Activated CD4-positive, alpha-beta T cell treated with anti-CD3 and anti-CD28 coated beads, Interleukin-2, amount 10 ng/mL, durations not matched to agents 7 days and 5 days (primary cell): ENCODE results near the gene VPS33B. TPM values are rescaled to one million over a fixed set of nuclear protein-coding genes. Genes with fewer than 3 reads are reported as not detected.
"Not testable (repeated sequence)": the region's sequence is repeated elsewhere in the genome, so short reads cannot be mapped to it uniquely, and the experiment has no call there.

Experiments used
- CTCF ChIA-PET: fragments of 350-600 bp; sonication (Branson Sonifier 250); formaldehyde crosslinking; loops from one replicate; lab custom pipeline; 2021; ENCODE audit warnings: antibody characterized with exemption; lab: Charles Lee
- POLR2A ChIA-PET: fragments of 350-600 bp; sonication (Branson Sonifier 250); formaldehyde crosslinking; loops from one replicate; lab custom pipeline; 2021; ENCODE audit warnings: antibody characterized with exemption; lab: Charles Lee
- DNase-seq: peaks from one replicate; pipeline ENCODE4 v3.0.0-alpha.2; 2020
- H3K27ac Mint-ChIP-seq: one replicate; pipeline ENCODE4 v1.8.0; 2021; ENCODE audit warnings: mild to moderate bottlenecking, moderate library complexity, mixed read lengths
- H3K27me3 Mint-ChIP-seq: one replicate; pipeline ENCODE4 v1.8.0; 2021; ENCODE audit warnings: mixed read lengths
- H3K36me3 Mint-ChIP-seq: one replicate; pipeline ENCODE4 v1.8.0; 2021; ENCODE audit warnings: low read depth, mixed read lengths
- H3K4me1 Mint-ChIP-seq: one replicate; pipeline ENCODE4 v1.8.0; 2021; ENCODE audit warnings: mixed read lengths
- H3K4me3 Mint-ChIP-seq: one replicate; pipeline ENCODE4 v1.8.0; 2021; ENCODE audit warnings: mild to moderate bottlenecking, moderate library complexity, mixed read lengths
- H3K9me3 Mint-ChIP-seq: one replicate; pipeline ENCODE4 v1.8.0; 2021; ENCODE audit warnings: mixed read lengths
- total RNA-seq, 2 experiments: library from RNA; stranded (reverse); gene quantifications; one replicate each; pipeline ENCODE4 v1.2.3, GENCODE V29; 2021

The VPS33B gene
- total RNA-seq, 2 experiments from 2014 or later = 17.9 to 19.7 TPM

DNA sequence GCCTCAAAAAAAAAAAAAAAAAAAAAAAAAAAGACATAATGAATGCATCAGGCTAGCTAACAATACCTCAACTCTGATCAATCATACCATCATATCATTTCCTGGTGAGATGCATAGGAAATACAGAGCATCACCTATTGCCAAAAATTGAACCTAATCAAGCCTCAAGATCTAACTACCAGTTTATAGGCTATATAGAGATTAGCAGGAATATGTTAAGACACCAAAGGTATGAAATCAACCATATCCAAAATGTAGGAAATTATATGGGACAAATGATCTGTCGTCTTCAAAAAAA lies 387 bp upstream of the VPS33B start:
- no peaks in the 10 kb centered on the region for H3K9me3 Mint-ChIP-seq
- no peaks in the 10 kb centered on the region for H3K27me3 Mint-ChIP-seq
- peak overlapping the region; percentile 86 for H3K4me3 Mint-ChIP-seq
- peaks cover 36% of the 10 kb centered on the region for H3K4me1 Mint-ChIP-seq
- ChIA-PET CTCF (interaction anchor here (0.6 to 2.1 kb wide), 5 partner anchors 10 to 125 kb away, joined by 3 to 9 read pairs (median 3); no protein-coding TSS in a partner anchor), POLR2A (no interaction called here)
- H3K27ac Mint-ChIP-seq = peak overlapping the region; percentile 90
- no peak for DNase-seq
- peaks cover 13% of the 10 kb centered on the region for H3K36me3 Mint-ChIP-seq

DNA sequence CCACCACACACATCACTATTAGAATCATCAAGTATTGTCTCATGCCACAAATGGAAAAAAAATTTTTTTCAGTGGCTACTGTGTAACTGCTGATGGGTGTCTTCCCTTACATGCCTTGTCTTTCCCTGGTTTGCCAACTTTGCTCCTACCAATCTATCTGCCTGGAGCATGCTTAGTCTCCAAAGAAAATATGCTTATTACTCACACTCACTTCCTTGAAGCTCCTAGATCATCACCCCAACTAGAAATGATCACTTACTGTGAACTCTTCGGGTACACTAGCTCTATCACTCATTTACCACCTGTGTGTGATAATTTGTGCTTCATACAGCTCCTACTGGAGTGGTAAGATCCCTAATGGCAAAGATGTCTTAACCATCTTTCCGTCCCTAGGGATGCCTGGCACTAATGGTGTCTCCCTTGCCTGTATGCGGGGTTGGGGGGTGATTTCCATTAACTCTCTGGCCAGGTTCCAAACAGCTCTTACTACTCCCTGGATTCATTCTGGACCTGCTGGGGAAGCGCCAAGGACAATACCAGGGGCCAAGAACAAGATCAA lies 799 bp downstream of the VPS33B start:
- POLR2A ChIA-PET = interaction anchor here (0.6 to 0.7 kb wide), 2 partner anchors 12 to 530 kb away, joined by 3 read pairs; no protein-coding TSS in a partner anchor

DNA sequence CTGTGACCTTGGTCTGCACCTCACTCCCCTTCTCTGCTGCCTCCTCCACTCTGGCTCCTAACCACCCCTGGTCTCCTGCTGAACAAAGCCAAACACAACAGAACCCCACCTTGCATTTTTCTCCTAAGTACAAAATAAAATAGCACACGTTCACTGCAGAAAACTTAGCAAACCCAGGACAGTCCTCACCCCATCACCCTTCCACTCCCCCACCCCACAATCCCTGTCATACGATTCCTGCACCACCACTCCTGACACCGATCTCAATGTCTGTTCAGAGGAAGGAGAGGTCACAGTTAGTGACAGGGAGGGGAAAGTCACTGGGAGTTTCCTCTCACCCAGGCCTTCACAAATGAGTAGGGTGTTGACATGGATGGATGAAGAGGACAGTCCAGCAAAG lies 4.2 kb downstream of the VPS33B start:
- H3K27me3 Mint-ChIP-seq = no peaks in the 10 kb centered on the region
- CTCF ChIA-PET = no interaction called here
- H3K36me3 Mint-ChIP-seq = peaks cover 29% of the 10 kb centered on the region
- H3K4me1 Mint-ChIP-seq = peaks cover 45% of the 10 kb centered on the region
- H3K4me3 Mint-ChIP-seq = no peak overlapping the region
- H3K9me3 Mint-ChIP-seq = no peaks in the 10 kb centered on the region
- POLR2A ChIA-PET = no interaction called here
- H3K27ac Mint-ChIP-seq = peak overlapping the region; percentile 59
- DNase-seq = no peak

More for the DNA sequence above, 799 bp downstream of the VPS33B start:
- CTCF ChIA-PET = interaction anchor here (0.9 to 2.1 kb wide), 6 partner anchors 11 to 89 kb away, joined by 3 to 9 read pairs (median 4); partner anchors contain the start of gene HDDC3
- Mint-ChIP-seq H3K4me1 (peaks cover 43% of the 10 kb centered on the region), H3K4me3 (peak overlapping the region; percentile 86), H3K36me3 (peaks cover 16% of the 10 kb centered on the region), H3K27me3 (no peaks in the 10 kb centered on the region), H3K27ac (peak overlapping the region; percentile 90), H3K9me3 (no peaks in the 10 kb centered on the region)
- DNase-seq = no peak

DNA sequence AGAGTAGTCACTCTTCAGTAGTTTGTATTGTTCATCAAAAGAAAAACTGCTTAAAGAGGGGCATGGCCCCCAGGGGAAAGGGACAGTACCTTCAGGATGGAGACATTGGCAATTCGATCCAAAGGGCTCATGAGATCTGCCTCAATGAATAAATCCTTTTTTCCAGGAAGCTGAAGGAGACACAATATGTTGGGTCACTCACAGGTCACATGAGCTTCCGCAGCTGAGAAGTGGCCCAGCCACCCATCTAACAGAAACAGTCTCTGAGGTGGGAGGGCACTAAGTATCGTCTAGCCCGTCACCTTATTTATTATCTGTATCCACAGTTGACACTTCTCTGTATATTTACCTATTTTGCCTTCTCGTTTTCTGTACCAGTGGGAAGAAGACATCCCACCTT lies 4.7 kb downstream of the VPS33B start:
- ChIA-PET POLR2A (no interaction called here), CTCF (interaction anchor here (1.6 kb wide), 1 partner anchor 85 kb away, joined by 4 read pairs; the partner anchor contains the start of gene HDDC3)
- Mint-ChIP-seq H3K4me3 (no peak overlapping the region), H3K9me3 (no peaks in the 10 kb centered on the region), H3K27ac (no peak overlapping the region), H3K4me1 (peaks cover 40% of the 10 kb centered on the region), H3K27me3 (no peaks in the 10 kb centered on the region), H3K36me3 (peaks cover 29% of the 10 kb centered on the region)
- DNase-seq = no peak

DNA sequence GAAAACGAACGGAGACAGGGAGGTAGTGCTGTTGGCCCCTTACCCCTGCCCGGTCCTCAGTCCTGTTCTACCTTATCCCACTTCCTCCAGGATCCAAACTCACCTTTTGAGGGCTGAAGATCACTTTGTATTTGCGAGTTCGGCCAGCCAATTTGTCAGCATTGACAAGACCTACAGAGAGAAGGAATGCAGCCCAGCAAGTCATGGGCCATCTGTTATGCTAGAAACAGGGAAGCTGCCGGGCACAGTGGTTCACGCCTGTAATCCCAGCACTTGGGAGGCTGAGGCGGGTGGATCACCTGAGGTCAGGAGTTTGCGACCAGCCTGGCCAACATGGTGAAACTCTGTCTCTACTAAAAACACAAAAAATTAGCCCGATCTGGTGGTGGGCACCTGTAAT lies 8.7 kb downstream of the VPS33B start:
- POLR2A ChIA-PET, DNase-seq, CTCF ChIA-PET, H3K4me3 Mint-ChIP-seq, H3K9me3 Mint-ChIP-seq, H3K27me3 Mint-ChIP-seq: not testable (repeated sequence)
- peaks cover 18% of the 10 kb centered on the region for H3K4me1 Mint-ChIP-seq
- peaks cover 35% of the 10 kb centered on the region for H3K36me3 Mint-ChIP-seq
- peak overlapping the region; percentile 27 for H3K27ac Mint-ChIP-seq

DNA sequence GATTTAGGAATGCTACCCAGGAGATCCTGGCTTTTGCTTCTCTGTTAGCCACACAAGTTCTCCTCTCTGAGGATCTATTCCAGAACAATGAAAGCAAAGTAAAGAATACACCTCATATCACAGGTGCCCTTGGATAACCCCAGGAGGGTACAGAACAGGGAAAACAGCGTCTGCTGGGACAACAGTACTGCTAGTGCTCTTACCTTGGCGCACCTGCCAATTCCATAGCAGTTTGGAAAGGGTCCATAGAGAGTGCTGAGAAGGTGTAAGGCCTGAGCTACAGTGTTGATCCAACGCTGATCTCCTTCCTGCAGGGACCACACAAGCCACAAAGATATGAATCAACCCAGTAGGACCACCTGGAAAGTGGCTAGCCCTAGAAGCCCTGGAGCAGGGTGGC lies 15.1 kb downstream of the VPS33B start:
- CTCF ChIA-PET = interaction anchor here (0.8 to 1.1 kb wide), 2 partner anchors 10 to 51 kb away, joined by 3 to 7 read pairs; no protein-coding TSS in a partner anchor
- no peaks in the 10 kb centered on the region for H3K4me1 Mint-ChIP-seq

DNA sequence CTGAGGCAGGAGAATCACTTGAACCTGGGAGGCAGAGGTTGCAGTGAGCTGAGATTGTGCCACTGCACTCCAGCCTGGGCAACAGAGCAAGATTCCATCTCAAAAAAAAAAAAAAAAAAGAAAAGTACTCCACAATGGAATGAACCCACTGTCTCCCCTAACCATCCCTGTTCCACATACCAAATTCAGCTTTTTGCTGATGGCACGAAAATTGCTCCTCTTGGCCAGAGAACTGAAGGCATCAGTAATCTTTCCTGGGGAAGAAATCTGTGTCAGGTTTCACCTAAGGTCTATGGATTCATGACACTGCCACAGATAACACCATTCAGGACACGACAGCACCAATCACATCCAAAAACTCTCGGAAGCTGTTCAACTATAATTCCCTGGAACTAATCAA lies 21.2 kb downstream of the VPS33B start:
- H3K9me3 Mint-ChIP-seq = no peaks in the 10 kb centered on the region
- no peak overlapping the region for H3K27ac Mint-ChIP-seq
- DNase-seq = no peak
- H3K36me3 Mint-ChIP-seq = peaks cover 57% of the 10 kb centered on the region
- no peaks in the 10 kb centered on the region for H3K27me3 Mint-ChIP-seq
- ChIA-PET POLR2A (no interaction called here), CTCF (no interaction called here)
- H3K4me3 Mint-ChIP-seq = no peak overlapping the region
- peaks cover 8% of the 10 kb centered on the region for H3K4me1 Mint-ChIP-seq

More for the DNA sequence above, 15.1 kb downstream of the VPS33B start:
- Mint-ChIP-seq H3K36me3 (peaks cover 37% of the 10 kb centered on the region), H3K27ac (no peak overlapping the region), H3K9me3 (no peaks in the 10 kb centered on the region), H3K27me3 (no peaks in the 10 kb centered on the region), H3K4me3 (no peak overlapping the region)
- POLR2A ChIA-PET = no interaction called here
- DNase-seq = no peak

DNA sequence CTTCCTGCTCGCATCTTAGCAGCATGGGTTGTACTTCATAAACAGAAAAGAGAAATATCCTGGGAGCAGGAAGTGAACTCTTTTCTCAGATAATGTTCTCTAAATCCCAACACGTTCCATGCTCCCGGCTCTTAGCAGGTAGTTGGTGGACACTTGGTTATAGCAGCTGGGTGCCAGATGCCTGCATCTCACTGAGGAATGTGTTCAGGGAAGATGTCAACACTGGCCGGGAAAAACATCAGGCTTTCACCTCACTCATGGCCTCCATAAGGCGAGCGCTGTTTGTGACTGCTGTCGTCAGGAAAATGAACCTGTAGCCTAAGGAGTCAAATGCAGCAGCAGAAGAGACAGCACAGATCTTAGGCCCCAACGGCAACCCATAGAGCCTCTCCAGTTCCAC lies 23.7 kb downstream of the VPS33B start:
- DNase-seq = no peak
- POLR2A ChIA-PET = no interaction called here
- no peaks in the 10 kb centered on the region for H3K9me3 Mint-ChIP-seq
- peaks cover 52% of the 10 kb centered on the region for H3K36me3 Mint-ChIP-seq
- H3K27me3 Mint-ChIP-seq = no peaks in the 10 kb centered on the region
- H3K4me1 Mint-ChIP-seq = peaks cover 21% of the 10 kb centered on the region
- CTCF ChIA-PET = no interaction called here
- H3K4me3 Mint-ChIP-seq = no peak overlapping the region
- H3K27ac Mint-ChIP-seq = no peak overlapping the region

DNA sequence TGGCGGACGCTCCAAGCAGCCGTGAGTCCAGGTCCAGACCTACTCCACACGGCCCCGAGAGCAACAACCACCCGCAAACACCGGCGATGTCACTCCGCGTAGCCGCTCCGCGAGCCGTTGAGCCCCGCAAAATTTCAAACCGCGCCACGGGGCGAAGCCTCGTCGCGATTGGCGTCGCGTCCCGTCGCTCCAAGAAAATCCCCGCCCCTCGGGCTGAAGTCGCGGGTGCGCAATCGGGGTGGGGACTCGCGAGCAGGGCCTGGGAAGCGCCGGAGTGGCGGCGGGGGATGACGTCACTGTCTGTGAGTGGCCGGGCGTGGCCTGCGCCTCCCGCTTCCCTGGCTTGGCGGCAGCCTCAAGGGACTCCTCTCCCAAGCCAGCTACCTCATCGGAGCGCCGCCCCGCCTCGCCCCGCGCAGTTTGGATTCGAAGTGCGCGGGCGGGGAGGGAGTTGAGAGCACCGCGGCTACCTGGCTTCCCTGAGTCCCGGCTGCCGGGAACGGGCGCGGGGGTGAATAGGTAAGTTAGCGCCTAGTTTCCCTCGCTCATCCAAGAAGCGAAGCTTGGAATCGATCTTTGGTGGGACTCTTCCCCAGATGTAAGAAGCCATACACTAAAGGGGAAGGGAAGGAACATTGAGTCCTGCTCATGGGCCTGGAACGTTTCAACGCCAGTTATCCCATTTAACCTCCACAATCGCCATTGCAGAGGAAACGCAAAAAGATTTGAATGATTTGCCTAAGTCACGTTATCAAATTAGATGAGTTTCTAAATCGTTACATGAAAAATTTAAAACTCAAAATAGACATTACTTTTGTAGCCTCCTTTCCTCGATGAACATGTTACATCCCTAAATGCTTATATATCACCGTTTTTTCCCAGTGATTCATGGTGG lies 27.7 kb downstream of the VPS33B start, which contains the start of gene PRC1:
TSS of gene PRC1 (minus strand) at position 119 of the 895 bp plus-strand sequence. CDS start at position 1, 118 bp downstream.
- ChIA-PET POLR2A (interaction anchor here (0.7 kb wide), 1 partner anchor 12 kb away, joined by 4 read pairs; no protein-coding TSS in a partner anchor), CTCF (interaction anchor here (0.8 to 1.2 kb wide), 2 partner anchors 11 to 59 kb away, joined by 3 to 5 read pairs; partner anchors contain the start of gene UNC45A)
- peak; percentile 98 for DNase-seq
- Mint-ChIP-seq H3K4me3 (peak within 1 kb of the TSS; percentile 100), H3K36me3 (peaks cover 42% of the 10 kb centered on the region), H3K27ac (peak within 1 kb of the TSS; percentile 100), H3K27me3 (no peaks in the 10 kb centered on the region), H3K9me3 (no peaks in the 10 kb centered on the region), H3K4me1 (peaks cover 44% of the 10 kb centered on the region)

DNA sequence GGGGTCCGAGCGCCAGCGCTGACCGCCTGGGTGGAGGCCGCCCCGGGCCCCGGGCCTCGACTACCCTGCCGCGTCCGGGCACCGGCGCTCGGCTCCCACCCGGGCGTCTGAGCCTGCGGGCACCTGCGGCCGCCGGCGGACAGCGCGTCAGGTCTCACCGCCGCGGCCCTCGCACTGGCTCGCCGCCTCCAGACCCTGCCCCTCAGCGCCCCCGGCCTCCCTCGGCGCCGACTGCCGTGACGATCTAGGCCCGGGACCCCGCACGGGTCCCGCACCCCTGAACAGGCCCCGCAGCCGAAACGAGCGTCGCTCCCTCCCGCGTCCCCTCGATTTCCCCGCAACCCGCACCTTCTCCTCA lies 28.4 kb downstream of the VPS33B start:
- peaks cover 49% of the 10 kb centered on the region for H3K4me1 Mint-ChIP-seq
- peak overlapping the region; percentile 100 for H3K4me3 Mint-ChIP-seq
- ChIA-PET POLR2A (interaction anchor here (0.7 kb wide), 1 partner anchor 12 kb away, joined by 4 read pairs; no protein-coding TSS in a partner anchor), CTCF (interaction anchor here (1.2 kb wide), 1 partner anchor 12 kb away, joined by 3 read pairs; no protein-coding TSS in a partner anchor)
- H3K9me3 Mint-ChIP-seq = no peaks in the 10 kb centered on the region
- peaks cover 37% of the 10 kb centered on the region for H3K36me3 Mint-ChIP-seq
- no peak for DNase-seq
- H3K27ac Mint-ChIP-seq = peak overlapping the region; percentile 100
- no peaks in the 10 kb centered on the region for H3K27me3 Mint-ChIP-seq

DNA sequence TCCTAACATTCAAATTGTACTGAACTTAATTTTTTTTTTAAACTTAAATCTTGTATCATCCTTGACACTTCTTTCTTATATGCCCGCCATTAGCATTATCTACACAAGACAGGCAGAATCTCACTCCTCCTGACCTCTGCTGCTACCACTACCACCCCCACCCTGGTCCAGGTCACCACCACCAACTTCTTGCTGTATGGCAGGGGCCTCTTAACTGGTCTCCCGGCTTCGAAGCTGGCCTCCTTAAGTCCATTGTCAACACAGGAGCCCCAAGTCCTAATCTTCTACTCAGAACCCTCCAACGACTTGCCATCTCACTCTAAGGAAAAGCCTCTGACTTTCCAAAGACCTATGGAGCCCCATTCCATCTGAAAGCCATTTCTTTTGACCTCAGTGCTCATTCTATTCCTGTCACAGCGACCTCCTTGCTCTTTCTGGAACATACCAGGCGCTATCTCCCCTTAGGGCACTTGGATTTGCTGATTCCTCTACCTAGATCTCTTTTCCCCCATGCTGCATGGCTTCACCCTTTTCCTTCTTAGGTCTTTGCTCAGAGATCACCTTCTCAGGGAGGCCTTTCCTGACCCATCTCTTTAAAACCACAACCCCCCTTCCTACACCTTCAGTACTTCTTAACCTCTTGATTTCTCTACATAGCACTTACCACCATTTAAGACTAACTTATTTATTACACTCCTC lies 30.7 kb downstream of the VPS33B start:
- ChIA-PET CTCF (no interaction called here), POLR2A (no interaction called here)
- DNase-seq = no peak
- Mint-ChIP-seq H3K4me3 (peak overlapping the region; percentile 2), H3K9me3 (no peaks in the 10 kb centered on the region), H3K36me3 (peaks cover 25% of the 10 kb centered on the region), H3K27me3 (no peaks in the 10 kb centered on the region), H3K4me1 (peaks cover 62% of the 10 kb centered on the region), H3K27ac (peak overlapping the region; percentile 0)

DNA sequence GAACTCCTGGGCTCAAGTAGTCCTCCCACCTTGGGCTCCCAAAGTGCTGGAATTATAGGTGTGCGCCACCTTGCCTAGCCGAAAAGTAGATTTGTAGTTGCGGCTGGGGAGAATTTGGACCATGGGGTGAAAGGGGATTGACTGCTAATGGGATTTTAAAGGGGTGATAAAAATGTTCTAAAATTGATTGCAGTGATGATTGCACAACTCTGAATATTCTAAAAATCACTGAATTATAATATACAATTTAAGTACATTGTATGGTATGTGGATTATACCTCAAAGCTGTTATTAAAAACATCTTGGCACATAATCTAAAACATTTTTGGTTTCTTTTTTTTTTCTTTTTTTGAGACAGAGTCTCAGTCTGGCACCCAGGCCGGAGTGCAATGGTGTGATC lies 31.9 kb downstream of the VPS33B start:
- ChIA-PET POLR2A (no interaction called here), CTCF (interaction anchor here (1.0 to 1.7 kb wide), 3 partner anchors 53 to 59 kb away, joined by 3 to 4 read pairs (median 3); partner anchors contain the start of gene UNC45A)
- Mint-ChIP-seq H3K4me1 (peaks cover 60% of the 10 kb centered on the region), H3K4me3 (no peak overlapping the region), H3K27ac (peak overlapping the region; percentile 11), H3K9me3 (no peaks in the 10 kb centered on the region), H3K36me3 (peaks cover 34% of the 10 kb centered on the region), H3K27me3 (no peaks in the 10 kb centered on the region)
- no peak for DNase-seq
